K562 (cell line): ENCODE data around the gene LRRC37A3. TPM values are rescaled to one million over a fixed set of nuclear protein-coding genes. Genes with fewer than 3 reads are reported as not detected.
"Not testable (repeated sequence)": the region's sequence is repeated elsewhere in the genome, so short reads cannot be mapped to it uniquely, and the experiment has no call there.

Experiments used
- BCOR ChIP-seq: fragments of 450-650 bp; IDR thresholded peaks from 2 replicates; pipeline ENCODE4 v1.6.1; 2016
- CREB1 ChIP-seq, 2 experiments: sonication (generic) in 1 of 2; formaldehyde crosslinking in 1 of 2; IDR thresholded peaks; 2 replicates each; pipeline versions ENCODE4 v1.6.1 to v1.8.0; 2012 to 2022; ENCODE audit warnings: inconsistent platforms in 1 of 2, mild to moderate bottlenecking in 1 of 2, missing genetic modification reagents in 1 of 2, moderate library complexity in 1 of 2
- ETV1 ChIP-seq: fragments of 450-650 bp; conservative IDR thresholded peaks from 2 replicates; pipeline ENCODE4 v1.6.1; 2016; ENCODE audit warnings: missing genetic modification characterization, control low read depth, low read depth, missing compliant biosample characterization
- KDM1A ChIP-seq, 2 experiments: fragments of 450-650 bp; IDR thresholded peaks; 2 replicates each; pipeline ENCODE4 v1.6.1; 2016; ENCODE audit warnings: mild to moderate bottlenecking in 2 of 2
- MTA3 ChIP-seq: fragments of 450-650 bp; formaldehyde crosslinking; IDR thresholded peaks from 2 replicates; pipeline ENCODE4 v1.6.1; 2017; ENCODE audit warnings: mild to moderate bottlenecking, borderline replicate concordance
- ZNF175 ChIP-seq: fragments of 200-800 bp; sonication (Bioruptor generic); IDR thresholded peaks from 2 replicates; pipeline ENCODE4 v1.6.1; 2016; ENCODE audit warnings: low read depth, mild to moderate bottlenecking, missing genetic modification characterization, missing compliant biosample characterization
- ZNF41 ChIP-seq: fragments of 250-450 bp; sonication (Bioruptor Pico); conservative IDR thresholded peaks from 2 replicates; pipeline ENCODE4 v1.4.0; 2020; ENCODE audit warnings: mild to moderate bottlenecking
- polyA plus RNA-seq, 8 experiments: library from polyadenylated mRNA; depleted of rRNA in 4 of 8; stranded (reverse) in 5 of 8; unstranded in 3 of 8; fragments of >200 nt; fragmentation: Nextera tagmentation in 2 of 8; fragmentation: Illumina TruSeq in 1 of 8; extraction: Ambion mirVana in 2 of 8; extraction: Trizol in 1 of 8; gene quantifications; 2 replicates each; pipeline versions ENCODE4 v1.2.1 to v1.2.3, GENCODE V29; 2011 to 2014; ENCODE audit warnings: inconsistent platforms in 1 of 8, missing spikeins in 1 of 8
- total RNA-seq, 7 experiments: library from RNA; depleted of rRNA in 6 of 7; stranded (reverse); fragments of >200 nt in 6 of 7; fragmentation: Illumina TruSeq in 2 of 7; extraction: Trizol in 2 of 7; gene quantifications; 2 replicates each; pipeline versions ENCODE4 v1.2.1 to v1.2.3, GENCODE V29; 2011 to 2021; ENCODE audit warnings: low replicate concordance in 1 of 7
- TF ChIP-seq, protein P1 (sequence below): fragments of 450-650 bp; IDR thresholded peaks from 2 replicates; pipeline ENCODE4 v1.6.1; 2017; ENCODE audit warnings: antibody characterized with exemption, mild to moderate bottlenecking
- TF ChIP-seq, protein P2 (sequence below): fragments of 450-650 bp; formaldehyde crosslinking; IDR thresholded peaks from 2 replicates; pipeline ENCODE4 v1.4.0; 2022; ENCODE audit warnings: mild to moderate bottlenecking, moderate library complexity

Gene LRRC37A3
- total and polyA plus RNA-seq, 9 of the 15 experiments (the other 6 are each of a cell fraction or from before 2014, with no cell fraction given) = 0.14 to 5.9 (median 2.2) TPM

DNA sequence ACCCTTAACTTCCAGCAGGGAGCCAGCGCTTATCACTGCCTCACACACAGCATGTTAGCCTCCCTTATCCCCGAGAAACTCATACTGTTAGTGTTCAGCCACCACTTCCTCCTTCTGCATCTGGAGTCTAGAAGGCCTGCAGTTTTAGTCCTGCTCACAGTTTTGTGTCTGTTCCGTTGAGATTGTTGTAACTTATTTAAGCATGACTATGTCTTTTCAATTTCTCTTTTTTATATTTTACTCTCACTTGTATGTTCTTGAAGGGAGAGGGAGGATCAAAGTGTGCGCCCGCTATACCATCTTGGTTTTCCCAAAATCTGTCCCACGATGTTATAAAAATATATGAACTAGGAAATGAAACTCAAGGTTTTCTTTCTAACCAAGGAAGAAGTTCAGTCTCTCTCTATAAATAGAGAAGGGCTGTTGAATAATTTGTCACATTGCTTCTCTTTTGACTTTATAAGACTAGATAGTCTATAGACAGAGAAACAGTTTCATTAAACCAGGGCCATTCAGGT, 3.8 kb upstream of the LRRC37A3 start (continued):
- TF ChIP-seq MTA3 (0 out of 2 replicates have a peak, but pooled peaks have one; percentile 73), CREB1 (IDR thresholded peaks at IDR 0.05) (peak; percentile 38; the same call in 1 of the 2 replicates), BCOR (peak; percentile 79), KDM1A (IDR thresholded peaks at IDR 0.05) (peak; percentile 54 to 69; a peak in 3 of 4 replicates), ETV1 (tag) (peak; percentile 62), ZNF41 (CRISPR knock-in tag) (0 out of 2 replicates have a peak, but pooled peaks have one; percentile 49), ZNF175 (CRISPR knock-in tag) (peak; percentile 68; the same call in 1 of the 2 replicates)
- TF ChIP-seq CREB1 (CRISPR knock-in tag; IDR thresholded peaks at IDR 0.05) = not testable (repeated sequence)
- TF ChIP-seq, protein P1, sequence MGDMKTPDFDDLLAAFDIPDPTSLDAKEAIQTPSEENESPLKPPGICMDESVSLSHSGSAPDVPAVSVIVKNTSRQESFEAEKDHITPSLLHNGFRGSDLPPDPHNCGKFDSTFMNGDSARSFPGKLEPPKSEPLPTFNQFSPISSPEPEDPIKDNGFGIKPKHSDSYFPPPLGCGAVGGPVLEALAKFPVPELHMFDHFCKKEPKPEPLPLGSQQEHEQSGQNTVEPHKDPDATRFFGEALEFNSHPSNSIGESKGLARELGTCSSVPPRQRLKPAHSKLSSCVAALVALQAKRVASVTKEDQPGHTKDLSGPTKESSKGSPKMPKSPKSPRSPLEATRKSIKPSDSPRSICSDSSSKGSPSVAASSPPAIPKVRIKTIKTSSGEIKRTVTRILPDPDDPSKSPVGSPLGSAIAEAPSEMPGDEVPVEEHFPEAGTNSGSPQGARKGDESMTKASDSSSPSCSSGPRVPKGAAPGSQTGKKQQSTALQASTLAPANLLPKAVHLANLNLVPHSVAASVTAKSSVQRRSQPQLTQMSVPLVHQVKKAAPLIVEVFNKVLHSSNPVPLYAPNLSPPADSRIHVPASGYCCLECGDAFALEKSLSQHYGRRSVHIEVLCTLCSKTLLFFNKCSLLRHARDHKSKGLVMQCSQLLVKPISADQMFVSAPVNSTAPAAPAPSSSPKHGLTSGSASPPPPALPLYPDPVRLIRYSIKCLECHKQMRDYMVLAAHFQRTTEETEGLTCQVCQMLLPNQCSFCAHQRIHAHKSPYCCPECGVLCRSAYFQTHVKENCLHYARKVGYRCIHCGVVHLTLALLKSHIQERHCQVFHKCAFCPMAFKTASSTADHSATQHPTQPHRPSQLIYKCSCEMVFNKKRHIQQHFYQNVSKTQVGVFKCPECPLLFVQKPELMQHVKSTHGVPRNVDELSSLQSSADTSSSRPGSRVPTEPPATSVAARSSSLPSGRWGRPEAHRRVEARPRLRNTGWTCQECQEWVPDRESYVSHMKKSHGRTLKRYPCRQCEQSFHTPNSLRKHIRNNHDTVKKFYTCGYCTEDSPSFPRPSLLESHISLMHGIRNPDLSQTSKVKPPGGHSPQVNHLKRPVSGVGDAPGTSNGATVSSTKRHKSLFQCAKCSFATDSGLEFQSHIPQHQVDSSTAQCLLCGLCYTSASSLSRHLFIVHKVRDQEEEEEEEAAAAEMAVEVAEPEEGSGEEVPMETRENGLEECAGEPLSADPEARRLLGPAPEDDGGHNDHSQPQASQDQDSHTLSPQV = peak; percentile 64; the same call in 1 of the 2 replicates
- TF ChIP-seq, protein P2, sequence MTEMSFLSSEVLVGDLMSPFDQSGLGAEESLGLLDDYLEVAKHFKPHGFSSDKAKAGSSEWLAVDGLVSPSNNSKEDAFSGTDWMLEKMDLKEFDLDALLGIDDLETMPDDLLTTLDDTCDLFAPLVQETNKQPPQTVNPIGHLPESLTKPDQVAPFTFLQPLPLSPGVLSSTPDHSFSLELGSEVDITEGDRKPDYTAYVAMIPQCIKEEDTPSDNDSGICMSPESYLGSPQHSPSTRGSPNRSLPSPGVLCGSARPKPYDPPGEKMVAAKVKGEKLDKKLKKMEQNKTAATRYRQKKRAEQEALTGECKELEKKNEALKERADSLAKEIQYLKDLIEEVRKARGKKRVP (CRISPR knock-in tag) = 0 out of 2 replicates have a peak, but pooled peaks have one; percentile 34
